ENCODE results near the gene HLCS.

The HLCS gene

GRCh38 chr21:36860736-36861594 lies 105.5 kb downstream of the HLCS start:
- in situ Hi-C loops (cut with MboI; ENCODE audit: low pct_unique_long_range_greater_than_20kb, low sequenced_read_pairs): no loop called here
- DNase-seq: no peak

- DNase-seq: peak; percentile 91
- in situ Hi-C loops (cut with MboI; ENCODE audit: low pct_unique_long_range_greater_than_20kb, low sequenced_read_pairs): no loop called here
These were observed 106.5 kb downstream of the HLCS start for GRCh38 chr21:36859744-36860501.

- no peak for DNase-seq
These were observed 108.0 kb downstream of the HLCS start for GRCh38 chr21:36858320-36858957.

DNA sequence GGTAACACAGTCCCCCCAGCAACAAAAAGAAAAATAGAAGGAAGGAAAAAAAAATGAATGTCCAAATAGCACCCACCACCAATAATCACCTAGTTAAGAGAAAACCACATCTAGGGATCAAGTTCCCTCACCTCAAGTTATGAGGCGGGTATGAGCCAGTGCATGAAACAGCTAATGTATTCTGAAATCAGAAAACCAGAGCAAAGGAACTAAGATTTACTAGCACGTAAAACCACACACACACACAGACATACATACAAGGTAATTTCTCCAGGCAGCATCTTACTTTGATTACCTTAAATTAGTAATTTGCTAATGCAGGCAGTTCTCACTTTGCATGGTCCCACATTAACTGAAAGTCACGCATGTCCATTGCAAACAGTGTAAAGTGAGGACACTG lies 109.8 kb downstream of the HLCS start:
- in situ Hi-C loops (cut with MboI; ENCODE audit: low pct_unique_long_range_greater_than_20kb, low sequenced_read_pairs): no loop called here
- no peak for DNase-seq

More at GRCh38 chr21:36858320-36858957, 108.0 kb downstream of the HLCS start:
- in situ Hi-C loops (cut with MboI; ENCODE audit: low pct_unique_long_range_greater_than_20kb, low sequenced_read_pairs): no loop called here

DNA sequence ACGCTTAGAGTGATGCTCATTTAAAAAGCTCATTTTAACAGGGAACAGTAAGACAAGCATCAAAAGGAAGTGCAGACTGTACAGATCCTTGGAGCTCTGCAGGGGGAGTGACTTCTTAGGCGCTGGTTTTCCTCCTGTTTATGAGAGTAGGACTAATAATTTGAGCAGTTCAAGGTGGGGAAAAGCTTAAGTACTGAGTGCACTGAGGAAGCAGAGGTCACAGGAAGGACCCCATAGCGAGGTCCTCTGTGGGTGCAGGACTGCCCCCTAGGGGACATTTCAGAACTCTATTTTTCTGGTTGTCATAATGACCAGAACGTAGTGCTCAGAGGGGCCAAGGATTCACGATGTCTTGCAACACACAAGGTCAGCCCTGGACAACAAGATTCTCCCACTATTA lies 112.1 kb downstream of the HLCS start:
- in situ Hi-C loops (cut with MboI; ENCODE audit: low pct_unique_long_range_greater_than_20kb, low sequenced_read_pairs): no loop called here
- DNase-seq: peak; percentile 69

GRCh38 chr21:36852864-36853263 lies 113.6 kb downstream of the HLCS start:
- in situ Hi-C loops (cut with MboI; ENCODE audit: low pct_unique_long_range_greater_than_20kb, low sequenced_read_pairs): no loop called here
- no peak for DNase-seq

- DNase-seq: no peak
- in situ Hi-C loops (cut with MboI; ENCODE audit: low pct_unique_long_range_greater_than_20kb, low sequenced_read_pairs): no loop called here
These were observed 114.2 kb downstream of the HLCS start for GRCh38 chr21:36852293-36852692.

GRCh38 chr21:36851121-36851520 lies 115.3 kb downstream of the HLCS start:
- in situ Hi-C loops (cut with MboI; ENCODE audit: low pct_unique_long_range_greater_than_20kb, low sequenced_read_pairs): no loop called here
- no peak for DNase-seq

DNA sequence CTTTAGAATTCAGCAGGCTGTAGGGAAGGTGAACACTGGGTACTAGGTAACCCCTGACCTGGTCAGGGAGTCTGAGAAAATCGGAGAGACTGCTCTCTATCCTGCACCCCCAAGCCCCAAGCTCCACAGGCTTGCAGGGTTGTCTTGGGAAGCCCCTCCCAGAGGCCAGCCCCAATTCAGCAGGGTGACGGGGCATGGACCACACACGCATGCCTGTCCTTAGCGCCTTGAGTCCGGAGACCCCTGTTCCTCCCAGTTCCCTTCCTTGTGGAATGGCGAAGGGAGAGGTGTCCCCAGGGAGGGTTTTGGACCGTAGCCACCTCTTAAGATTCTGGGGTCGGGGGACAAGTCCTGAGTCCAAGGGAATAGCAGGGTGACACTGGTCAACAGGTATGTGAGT lies 116.1 kb downstream of the HLCS start:
- DNase-seq: no peak

GRCh38 chr21:36849461-36850105 lies 116.9 kb downstream of the HLCS start:
- in situ Hi-C loops (cut with MboI; ENCODE audit: low pct_unique_long_range_greater_than_20kb, low sequenced_read_pairs): no loop called here
- no peak for DNase-seq

More for the DNA sequence above, 116.1 kb downstream of the HLCS start:
- in situ Hi-C loops (cut with MboI; ENCODE audit: low pct_unique_long_range_greater_than_20kb, low sequenced_read_pairs): no loop called here

- no peak for DNase-seq
- in situ Hi-C loops (cut with MboI; ENCODE audit: low pct_unique_long_range_greater_than_20kb, low sequenced_read_pairs): no loop called here
These were observed 117.7 kb downstream of the HLCS start for GRCh38 chr21:36848730-36849274.

DNA sequence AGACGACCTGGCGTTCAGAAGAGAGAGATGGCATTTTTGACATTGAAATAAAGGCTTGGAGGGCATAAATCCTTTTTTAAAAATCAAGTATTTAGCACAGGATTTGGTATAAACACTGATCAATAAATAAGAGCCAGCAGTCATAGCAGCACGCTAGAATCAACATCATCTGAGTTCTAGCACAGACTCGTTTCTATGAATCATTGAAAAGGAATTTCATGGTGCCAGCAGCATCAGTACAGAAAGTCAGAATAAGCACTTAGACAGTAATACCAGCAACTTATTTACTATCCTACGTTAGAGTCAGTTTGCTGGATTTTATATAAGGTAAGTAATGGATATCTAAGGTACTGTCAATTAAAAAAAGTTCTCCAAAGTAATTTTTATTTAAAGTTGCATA lies 119.3 kb downstream of the HLCS start:
- in situ Hi-C loops (cut with MboI; ENCODE audit: low pct_unique_long_range_greater_than_20kb, low sequenced_read_pairs): no loop called here
- DNase-seq: no peak

DNA sequence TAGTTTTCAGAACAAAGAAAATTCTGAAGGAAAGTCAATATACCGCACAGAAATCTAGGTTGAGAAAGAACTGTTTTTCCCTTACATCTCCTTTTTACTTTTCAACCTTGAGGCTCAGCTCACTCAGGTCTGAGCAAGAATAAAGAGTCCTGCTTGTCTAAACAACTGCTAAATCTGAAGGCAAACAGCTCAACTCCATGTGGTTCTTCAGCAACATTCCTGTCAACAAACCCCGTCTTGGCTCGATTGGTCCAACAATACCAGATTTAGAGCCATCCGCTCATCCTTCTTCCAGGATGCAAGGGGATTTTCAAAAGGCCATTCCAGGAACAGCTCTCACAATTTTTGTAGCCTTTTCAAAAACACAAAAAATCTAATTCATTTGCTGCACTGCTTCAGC lies 119.8 kb downstream of the HLCS start:
- no peak for DNase-seq
- in situ Hi-C loops (cut with MboI; ENCODE audit: low pct_unique_long_range_greater_than_20kb, low sequenced_read_pairs): no loop called here

DNA sequence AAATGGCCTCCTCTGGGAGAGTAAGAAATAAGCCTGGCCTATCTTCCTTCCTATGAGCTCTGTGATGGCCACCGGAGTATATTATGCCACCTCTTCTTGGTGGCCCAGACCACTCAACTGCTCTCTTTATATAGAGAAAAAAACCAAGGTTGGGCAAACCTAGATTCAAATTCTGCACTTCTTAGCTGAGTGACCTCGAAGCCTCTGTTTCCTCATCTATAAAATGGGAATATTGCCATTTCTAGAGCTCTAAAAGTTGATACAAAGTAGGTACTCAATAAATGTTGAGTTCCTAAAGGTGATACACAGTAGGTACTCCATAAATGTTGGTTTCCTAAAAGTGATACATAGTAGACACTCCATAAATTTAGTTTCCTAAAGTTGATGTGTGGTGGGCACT lies 120.7 kb downstream of the HLCS start:
- no peak for DNase-seq
- in situ Hi-C loops (cut with MboI; ENCODE audit: low pct_unique_long_range_greater_than_20kb, low sequenced_read_pairs): no loop called here

DNA sequence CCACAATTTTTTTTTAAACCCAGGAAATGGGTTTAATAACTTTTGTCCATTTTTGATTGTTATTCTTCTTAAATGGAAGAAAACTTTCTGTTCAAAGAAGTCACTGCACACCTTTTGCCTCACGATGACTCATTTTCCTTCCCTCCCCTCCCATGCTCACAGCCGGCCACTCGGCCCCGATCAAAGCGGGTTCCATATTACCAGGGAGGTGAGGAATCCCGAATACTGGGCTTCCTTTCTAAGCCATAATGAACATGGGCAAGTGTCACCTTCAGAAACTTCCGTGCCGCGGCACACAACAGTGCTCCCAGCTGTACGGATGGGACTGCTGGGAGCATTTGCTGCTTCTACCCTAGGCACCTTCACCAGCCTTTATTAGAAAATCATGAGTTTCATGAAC lies 121.4 kb downstream of the HLCS start:
- in situ Hi-C loops (cut with MboI; ENCODE audit: low pct_unique_long_range_greater_than_20kb, low sequenced_read_pairs): no loop called here

DNA sequence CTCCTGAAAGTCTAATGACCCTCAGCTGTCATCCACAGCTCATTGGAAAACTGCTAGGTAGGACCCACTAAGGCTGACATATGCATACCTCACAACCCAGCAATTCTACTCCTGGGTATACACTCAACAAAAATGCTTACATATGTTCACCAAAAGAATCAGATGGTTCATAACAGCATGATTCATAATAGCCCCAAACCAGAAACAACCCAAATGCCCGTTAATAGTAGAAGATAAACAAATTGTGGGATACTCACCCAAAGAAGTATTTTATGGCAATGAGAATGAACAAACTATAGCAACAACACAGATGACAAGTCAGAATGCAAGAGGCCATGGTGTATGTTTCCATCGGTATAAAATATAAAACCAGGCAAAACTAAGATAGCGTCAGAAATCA lies 124.6 kb downstream of the HLCS start:
- in situ Hi-C loops (cut with MboI; ENCODE audit: low pct_unique_long_range_greater_than_20kb, low sequenced_read_pairs): no loop called here
- no peak for DNase-seq

More for the DNA sequence above, 121.4 kb downstream of the HLCS start:
- no peak for DNase-seq

- in situ Hi-C loops (cut with MboI; ENCODE audit: low pct_unique_long_range_greater_than_20kb, low sequenced_read_pairs): no loop called here
These were observed 126.7 kb downstream of the HLCS start for GRCh38 chr21:36839735-36840134.

DNA sequence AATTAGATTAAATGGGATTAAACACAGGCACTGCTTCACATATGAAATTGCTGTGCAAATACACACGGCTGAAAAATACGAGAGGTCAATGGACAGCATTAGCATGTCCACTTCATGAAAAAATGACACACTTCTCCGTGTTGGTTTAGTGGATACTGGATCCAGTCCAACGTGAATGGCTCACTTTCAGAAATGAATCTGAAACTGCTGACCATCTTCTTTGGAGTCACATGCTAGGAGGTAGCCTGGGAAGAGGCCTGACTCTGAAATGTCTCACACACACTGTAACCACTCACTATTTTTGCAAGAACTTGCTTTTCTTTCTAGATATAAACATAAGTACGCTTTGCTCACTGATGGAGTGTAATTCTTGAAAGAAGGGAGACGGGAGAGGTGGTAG lies 127.3 kb downstream of the HLCS start:
- no peak for DNase-seq

More at GRCh38 chr21:36839735-36840134, 126.7 kb downstream of the HLCS start:
- DNase-seq: no peak

GRCh38 chr21:36835383-36835795 lies 131.1 kb downstream of the HLCS start:
- DNase-seq: no peak

More for the DNA sequence above, 127.3 kb downstream of the HLCS start:
- in situ Hi-C loops (cut with MboI; ENCODE audit: low pct_unique_long_range_greater_than_20kb, low sequenced_read_pairs): no loop called here

More at GRCh38 chr21:36835383-36835795, 131.1 kb downstream of the HLCS start:
- in situ Hi-C loops (cut with MboI; ENCODE audit: low pct_unique_long_range_greater_than_20kb, low sequenced_read_pairs): no loop called here

All from KBM-7 (cell line).